ENCODE results near the gene MTHFD2L.

Gene MTHFD2L

DNA sequence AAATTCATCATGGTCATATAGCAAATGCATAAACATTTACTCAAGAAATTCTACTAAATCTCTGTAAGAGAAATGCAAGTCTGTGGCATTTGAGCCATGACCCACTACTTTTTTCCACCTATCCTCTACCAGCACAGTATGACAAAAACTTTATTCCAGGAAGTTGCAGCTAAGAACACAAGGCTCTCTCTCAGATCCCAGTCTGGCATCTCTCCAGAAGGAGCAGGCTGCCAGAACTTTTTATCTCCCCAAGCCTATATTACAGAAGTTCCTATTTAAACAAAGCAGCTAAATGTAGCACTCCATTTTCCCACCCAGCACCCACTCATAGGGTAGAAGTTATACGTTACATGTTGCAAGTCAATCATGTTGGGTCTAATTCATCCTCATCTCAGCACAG is 101.0 kb downstream of the MTHFD2L start:
- no peak for DNase-seq

DNA sequence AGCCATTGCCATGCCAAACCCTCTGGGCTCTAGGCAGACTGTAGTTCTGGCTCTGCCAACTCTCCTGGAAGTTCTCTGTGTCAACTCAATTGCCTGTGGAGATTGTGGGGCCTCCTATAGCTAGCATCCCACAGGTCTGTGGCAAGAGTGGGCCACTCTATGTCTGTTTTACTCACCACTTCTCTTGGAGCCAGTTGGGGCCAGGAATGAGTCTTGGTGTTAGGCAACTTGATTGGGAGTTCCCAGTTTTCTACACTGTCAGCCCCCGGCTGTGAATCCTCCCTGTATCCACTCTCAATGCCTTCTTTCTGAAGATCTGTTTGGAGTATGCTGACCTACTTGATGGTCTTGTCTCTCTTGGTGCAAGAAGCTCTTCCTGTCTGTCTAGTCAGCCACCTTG is 102.1 kb downstream of the MTHFD2L start:
- DNase-seq, result no peak

DNA sequence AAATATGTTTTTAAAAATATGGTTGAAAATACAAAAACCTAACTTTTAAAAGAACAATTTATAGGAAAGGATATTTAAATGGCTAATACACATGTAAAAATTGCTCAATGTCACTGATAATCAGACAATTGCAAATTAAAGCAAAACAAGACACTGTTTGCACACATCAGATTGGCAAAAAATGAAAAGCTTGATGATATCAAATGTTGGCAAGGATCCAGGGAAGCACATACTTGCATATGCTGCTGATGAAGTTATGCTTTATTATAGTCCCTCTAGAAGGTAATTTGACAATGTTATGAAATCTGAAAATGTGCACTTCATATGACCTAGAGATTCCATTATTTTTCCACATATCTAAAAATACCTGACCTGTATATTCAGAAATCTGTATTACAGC is 104.6 kb downstream of the MTHFD2L start:
- no peak for DNase-seq

DNA sequence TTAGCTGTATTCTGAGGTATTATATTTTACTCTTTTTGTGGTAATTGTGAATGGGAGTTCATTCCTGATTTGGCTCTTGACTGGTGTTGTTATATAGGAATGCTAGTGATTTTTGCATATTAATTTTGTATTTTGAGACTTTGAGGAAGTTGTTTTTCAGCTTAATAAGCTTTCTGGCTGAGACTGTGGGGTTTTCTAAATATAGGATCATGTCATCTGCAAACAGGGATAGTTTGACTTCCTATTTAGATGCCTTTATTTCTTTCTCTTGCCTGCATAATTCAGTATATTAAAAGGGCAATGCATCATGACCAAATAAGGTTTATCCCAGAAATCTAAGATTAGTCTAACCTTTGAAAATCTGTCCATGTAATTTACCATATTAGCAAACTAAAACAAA is 105.6 kb downstream of the MTHFD2L start:
- DNase-seq, result no peak

DNA sequence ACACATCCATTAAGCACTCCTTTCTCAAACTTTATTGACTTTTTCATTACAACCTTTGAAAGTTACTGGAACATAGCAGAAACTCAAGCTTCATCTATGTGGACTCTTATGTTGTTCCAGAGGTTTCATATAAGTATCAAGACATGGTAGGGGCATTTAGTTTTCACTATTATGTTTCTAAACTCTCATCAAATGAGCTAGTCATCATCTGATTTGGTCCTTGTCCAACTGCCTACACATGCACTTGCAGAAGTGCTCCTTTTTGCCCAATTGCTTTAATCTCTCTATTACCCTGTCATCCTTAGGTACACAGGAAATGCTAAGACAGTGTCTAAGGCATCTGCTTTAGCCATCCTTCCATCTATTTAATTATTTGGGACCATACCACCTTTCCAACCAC is 108.2 kb downstream of the MTHFD2L start:
- no peak for DNase-seq

DNA sequence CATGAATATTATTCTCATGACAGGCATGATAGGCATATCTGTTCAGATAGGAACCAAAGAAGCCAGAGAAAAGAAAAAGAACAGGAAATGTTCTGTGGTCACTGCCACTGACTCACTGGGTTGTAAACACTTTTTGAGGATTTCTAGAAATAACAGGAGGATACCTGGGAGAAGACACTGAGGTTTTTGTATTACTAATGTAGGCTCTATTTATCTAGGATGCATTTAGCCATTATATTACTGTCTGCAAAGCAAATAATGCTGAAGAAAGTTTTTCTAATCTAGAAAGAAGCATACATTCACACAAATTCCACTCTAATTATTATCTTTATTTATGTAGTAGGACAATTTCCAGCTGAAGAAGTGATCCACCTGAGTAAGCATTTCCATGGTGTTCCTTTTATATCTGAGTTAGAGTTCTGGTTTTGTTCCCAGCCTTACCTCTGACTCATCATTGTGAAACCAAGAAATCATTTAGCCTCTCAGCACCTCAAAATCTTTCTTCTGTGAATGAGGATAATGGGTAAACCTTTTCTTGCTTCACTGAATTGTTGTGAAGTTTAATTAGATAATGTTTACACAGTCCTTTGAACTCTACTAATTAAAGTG is 110.2 kb downstream of the MTHFD2L start:
- no peak for DNase-seq

DNA sequence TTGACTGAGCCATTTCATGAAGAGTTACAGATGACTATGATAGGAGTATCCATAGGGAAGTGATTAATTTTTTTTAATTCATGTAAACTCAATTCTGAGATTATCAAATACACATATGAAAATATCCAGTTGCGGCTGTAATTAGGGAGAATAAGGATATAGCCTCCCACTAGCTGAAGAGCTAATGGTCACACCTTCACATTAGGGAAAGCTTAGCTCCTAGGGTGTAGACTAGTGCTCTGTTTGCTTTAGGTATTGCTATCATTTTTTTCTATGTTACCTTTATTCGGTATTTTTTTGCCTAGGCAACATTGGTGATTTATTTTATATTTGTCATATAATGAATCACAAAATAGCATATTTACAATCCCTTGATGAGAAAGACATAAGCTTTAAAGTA is 110.7 kb downstream of the MTHFD2L start:
- DNase-seq, result no peak

DNA sequence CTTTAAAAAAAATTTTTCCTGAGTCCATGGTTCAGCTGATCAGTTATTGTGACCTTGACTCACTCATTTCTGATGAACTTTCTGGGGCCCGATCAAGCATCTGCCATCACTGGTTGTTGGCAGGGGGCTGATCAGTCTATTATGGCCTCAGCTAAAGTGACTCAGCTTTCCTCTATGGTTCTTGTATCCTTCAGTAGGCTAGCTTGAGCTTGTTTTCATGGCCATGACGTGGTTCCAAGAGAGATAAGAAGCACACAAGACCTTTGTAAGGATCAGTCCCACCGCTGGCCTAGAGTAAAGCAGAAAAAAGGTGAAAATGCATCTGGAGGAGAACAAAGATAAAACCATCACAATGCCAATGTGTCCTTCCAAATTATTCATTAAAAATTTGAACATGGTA is 120.6 kb downstream of the MTHFD2L start:
- DNase-seq, result no peak

DNA sequence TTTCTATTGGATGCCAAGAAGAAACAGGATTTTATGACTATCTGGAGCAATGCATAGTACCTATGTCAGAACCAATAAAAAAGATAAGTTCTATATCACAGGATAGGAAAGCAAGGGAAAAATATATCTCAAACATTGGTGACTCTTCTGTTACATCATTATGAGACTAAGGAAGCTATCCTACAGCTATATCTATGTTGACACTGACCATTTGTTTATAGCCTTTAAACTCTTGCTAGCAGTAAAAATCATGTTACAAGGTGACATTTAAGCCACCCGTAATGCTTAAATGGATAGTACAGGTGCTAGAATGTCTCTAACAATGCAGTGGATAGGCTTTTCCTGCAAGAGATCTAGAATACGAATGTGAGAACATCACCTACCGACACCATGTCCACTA is 121.8 kb downstream of the MTHFD2L start:
- DNase-seq, result no peak

DNA sequence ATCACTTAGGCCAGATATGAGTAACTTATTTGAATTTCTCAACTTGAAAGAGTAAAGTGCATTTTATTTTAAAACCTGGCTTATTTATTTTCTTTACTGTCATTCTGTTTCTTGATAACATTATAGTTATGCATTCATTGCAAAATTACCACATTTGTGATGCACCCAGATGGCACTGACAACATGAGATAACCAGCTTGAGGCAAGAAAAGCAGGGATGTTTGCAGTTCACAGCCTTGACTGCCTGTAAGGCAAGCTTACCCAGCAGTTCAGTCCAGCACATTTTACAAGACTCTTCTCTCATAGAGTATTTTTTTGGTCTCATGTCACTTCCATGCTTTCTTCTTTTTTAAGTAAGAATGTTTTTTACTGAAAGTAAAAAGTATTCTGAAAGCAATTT is 125.0 kb downstream of the MTHFD2L start:
- DNase-seq, result no peak

DNA sequence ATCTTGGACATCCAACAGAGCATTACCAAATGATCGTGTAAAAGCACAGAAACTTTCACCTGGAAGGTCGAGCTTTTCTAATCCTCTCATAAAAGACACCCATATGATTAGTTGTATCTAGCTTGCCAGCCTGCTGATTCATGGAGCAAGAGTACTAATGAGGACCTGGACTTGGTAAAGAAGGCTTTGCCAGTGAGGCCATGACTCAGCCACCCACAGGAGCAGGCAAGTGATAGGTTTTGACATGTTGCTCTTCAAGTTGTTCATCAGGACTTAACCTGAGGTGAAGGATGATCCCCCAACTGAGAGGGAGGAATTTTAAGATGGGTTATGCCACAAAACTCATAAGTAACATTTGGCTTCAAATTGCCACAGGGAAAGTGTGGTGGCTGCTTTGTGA is 125.7 kb downstream of the MTHFD2L start:
- no peak for DNase-seq

DNA sequence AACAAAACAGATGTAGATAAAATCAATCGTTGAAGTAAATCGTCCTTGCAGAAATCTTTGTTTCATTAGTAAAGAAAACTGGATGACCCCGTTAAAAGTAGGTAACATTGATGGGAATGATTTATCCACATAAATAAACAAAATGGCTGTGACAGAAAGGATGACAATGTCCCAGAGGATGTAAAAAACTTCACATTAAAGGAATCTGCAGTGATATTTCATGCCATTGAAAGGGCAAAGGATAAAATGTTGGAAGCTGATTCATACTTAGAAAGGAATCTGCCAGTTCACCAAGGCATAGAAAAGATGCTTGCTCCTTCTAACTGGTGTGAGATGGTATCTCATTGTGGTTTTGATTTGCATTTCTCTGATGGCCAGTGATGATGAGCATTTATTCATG is 126.1 kb downstream of the MTHFD2L start:
- no peak for DNase-seq

DNA sequence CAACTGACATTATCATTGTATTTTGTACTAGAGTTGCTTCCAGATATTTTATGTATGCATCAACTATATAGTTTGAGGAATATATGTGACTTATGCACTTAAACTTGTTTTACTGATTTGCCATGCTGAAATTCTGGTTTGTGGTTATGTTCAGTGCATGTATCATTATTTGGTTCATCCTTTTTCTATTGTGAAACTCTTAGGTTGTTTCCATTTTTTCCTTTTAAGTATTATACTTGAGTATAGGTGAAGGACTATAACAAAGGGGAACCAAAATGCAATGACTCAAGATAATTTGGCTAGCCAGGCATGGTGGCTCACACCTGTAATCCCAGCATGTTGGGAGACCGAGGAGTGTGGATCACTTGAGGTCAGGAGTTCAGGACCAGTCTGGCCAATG is 129.2 kb downstream of the MTHFD2L start:
- no peak for DNase-seq

DNA sequence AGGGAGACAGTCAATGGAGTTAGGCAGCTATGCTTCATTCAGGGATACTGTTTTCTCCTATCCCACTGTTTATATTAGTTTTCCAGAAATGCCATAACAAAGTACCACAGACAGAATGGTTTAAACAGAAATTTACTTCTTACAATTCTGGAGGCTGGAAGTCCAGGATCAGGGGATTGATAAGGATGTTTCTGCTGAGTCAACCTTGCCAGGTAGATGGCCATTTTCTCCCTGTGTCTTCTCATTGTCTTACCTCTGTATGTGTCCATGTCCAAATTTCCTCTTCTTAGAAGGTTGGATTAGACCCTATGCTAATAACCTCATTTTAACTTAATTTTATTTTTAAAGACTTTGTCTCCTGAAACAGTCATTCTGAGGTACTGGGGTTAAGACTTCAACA is 129.9 kb downstream of the MTHFD2L start:
- no peak for DNase-seq

DNA sequence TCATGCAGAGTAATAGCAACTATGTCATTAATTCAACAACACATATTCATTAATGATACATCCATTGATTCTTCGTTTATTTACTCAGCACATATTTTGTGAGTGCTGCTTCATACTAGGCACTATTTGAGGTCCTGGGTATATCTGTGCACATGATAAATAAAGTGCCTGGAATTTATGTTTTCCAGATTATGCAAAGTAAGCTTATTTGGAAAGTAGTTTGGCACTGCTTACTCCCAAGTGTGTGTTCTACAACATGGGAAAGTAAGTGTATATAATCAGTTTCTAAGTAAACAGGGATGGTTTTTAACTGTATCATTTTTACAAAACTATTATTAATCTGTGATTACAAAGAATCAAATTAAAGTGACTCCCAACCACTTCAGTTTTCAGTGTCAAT is 133.6 kb downstream of the MTHFD2L start:
- no peak for DNase-seq

DNA sequence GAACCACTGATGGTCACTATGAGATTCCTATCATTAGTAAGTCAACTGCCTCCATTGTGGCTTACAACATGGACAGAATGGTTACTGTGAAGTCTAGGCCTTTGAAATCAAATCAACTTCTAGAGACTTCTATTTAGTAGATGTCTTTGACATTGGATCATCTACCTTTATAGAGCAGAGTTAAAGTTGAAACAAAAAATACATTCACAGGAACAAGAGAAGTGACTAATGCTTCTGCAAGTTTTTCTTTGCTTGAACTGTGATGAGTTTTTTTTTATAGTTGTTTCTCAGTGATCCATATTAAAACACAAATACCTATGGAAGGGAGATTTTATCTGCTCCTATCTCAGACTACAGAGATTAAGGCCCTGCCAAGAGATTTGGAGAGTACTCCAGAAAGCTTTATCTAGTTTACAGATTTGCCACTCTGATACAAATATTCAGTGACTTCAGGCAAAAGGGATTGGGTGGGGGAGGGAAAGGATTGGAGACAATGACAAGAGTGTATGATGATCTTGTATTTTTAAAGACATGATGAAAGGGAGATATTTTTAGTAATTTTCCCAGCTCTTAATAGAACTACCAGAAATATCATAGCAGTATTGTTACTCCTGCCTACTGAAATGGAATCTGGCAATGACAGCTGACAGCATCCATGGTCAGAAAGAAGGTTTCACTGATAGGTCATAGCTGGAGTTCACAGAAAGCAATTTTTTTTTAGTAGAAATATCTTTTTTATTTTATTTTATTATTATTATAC is 134.4 kb downstream of the MTHFD2L start:
- no peak for DNase-seq

DNA sequence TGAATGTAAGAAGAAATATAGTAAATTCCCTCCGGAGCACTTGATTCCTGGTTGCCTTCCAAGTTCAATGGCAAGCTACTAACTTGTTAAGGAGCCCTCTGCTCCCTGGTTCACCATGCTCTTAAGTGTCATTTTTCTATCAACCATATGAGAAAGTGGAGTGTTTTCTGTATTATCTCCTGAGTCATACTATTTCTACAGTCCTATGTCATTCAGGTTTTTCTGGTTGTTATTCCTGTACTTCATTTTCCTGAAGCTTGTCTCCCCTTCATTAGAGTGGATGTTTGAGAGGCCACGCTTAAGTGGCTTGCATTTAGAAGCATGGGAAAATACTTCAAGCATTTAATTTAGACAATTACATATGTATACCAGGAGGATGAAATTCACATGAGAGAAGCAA is 135.6 kb downstream of the MTHFD2L start:
- DNase-seq, result no peak

DNA sequence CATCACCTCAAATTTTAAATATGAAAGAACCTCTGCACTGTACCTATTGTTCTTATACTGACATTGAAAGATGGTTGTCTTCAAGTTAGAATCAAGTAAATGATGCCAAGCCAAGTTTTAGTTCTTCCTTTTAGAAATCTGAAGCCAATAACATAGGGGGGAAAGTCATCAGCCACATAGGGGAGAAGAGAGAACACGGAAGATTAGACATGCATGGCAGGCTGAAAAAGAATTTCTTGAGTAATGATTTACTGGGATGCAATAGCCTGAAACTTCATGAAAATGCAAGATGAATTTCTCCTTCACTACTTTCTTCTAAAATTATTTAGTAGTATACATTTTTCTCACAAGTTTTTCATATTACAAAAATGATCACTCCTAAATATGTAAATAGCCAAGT is 136.8 kb downstream of the MTHFD2L start:
- no peak for DNase-seq

DNA sequence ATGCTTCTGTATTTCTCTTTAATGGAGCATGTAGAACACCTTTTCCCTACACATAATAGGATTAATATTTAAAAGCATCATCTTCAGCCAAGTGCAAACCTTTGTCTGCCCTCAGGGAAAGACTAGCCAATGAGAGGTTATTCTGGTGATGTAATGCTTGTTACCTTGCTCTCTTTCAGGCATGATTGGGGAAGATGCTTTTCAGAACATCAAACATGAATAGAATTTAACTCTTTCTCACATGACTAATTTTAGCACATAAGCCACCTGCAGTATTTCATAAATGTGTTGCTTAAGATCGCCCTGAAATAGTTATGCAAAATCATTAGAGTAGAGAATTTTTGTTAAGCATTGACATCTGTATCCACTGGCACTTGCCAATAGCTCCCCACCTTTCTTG is 139.6 kb downstream of the MTHFD2L start:
- DNase-seq, result no peak

DNA sequence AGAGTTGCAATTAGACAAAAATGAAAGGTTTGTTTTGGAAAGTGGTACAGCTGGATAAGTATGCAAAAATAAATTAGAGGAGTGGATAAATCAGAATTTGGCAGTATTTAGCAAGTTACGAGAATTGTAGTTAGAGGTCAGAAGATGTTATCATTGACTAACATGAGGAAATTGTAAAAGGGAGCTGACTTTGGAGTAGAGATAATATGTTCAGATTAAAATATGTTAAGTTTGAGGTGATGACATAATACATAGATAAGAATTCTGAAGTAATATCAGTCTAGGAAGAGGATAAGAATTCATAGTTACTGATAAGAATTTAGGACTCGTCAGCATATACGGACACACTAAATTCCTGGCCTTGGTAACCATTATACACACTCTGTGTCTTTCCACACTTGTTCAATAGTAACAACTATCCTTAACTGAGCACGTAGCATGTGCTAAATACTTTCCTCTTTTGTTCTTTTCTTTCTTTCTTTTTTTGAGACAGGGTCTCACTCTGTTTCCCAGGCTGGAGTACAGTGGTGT is 146.2 kb downstream of the MTHFD2L start:
- no peak for DNase-seq

DNA sequence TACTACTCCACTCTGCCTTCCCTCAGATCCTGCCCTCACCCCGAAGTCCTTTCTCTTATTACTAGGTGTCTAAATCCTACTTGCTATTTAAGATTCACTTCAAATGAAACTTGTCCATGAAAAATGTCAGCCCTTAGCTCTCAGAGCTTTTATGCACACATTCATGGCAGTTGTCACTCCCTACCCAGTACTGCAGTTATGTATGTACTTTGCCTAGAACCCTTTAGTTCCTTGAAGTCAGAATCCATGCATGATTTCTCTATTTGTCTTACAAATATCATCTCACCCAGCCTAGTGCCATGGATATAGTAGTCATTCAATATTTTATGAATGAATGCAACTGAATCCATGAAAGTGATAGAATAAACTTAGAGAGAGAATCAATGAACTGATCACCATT is 147.1 kb downstream of the MTHFD2L start:
- no peak for DNase-seq

DNA sequence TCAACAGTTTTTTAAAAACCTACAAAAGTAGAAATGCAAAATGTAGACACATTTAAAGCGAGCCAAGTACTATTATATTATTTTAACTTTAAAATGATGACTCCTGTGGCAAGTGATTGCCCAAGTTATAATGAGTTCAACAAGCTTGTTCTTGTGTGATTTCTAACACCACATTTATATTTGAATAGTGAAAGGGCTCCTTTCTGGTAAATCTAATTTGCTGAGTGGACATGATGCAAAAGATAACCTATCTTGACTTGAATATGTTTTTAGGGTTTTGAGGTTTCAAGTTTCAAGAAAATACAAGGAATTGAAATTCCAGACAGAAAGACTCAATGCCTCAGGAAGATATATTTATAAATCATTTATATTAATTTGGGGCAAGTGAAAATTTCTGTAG is 149.3 kb downstream of the MTHFD2L start:
- DNase-seq, result no peak

DNA sequence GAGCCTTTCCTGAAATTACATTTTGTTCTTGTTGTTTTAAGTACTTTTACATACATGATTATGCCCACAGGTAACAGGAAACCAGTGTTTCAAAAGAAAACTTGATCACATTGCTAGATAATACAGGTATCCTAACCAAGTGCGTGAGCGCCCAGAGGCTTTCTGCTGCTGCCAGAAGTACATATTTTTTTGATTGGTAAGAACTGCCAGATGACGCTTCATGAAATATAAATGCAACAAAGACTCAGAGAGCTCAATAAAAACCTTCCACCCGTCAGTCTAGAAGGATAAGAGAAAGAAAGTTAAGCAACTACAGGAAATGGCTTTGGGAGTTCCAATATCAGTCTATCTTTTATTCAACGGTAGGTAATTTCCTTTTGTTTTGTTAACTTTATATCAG is 150.3 kb downstream of the MTHFD2L start, which contains the start of gene EPGN:
EPGN (plus strand) TSS at position 256 of the 400 bp plus-strand sequence; CDS start at position 320, 64 bp downstream.
- DNase-seq, result no peak

DNA sequence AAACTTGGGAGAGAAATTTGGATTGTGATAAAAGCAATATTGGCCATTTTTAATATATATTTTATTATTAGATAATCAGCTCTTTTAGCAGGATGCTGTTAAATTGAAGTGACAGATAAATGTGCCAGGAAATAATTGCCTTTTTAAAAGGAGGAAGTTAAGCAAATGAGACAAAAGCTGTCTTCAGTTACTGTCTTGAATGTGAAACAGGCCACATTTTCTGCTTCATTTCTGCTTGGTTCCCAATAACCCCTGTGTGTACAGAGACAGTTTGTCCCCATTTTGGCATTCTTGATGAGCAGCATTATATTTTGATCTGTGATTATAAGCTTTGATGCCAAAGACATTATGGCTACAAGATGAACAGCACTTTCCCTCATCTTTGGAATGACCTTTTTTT is 151.3 kb downstream of the MTHFD2L start:
- no peak for DNase-seq
